ENCODE data around the gene CNPPD1.

Gene CNPPD1

GRCh38 chr2:219179601-219180465 lies 3.1 kb upstream of the CNPPD1 start:
- DNase-seq (ENCODE audit: low spot score), result no peak

- DNase-seq (ENCODE audit: low spot score), result no peak
Observed at GRCh38 chr2:219178377-219179175, 1.9 kb upstream of the CNPPD1 start.

- peak; percentile 100 for DNase-seq (ENCODE audit: low spot score)
Observed at GRCh38 chr2:219177552-219178376, 1.0 kb upstream of the CNPPD1 start, which contains the start of gene RETREG2. TSS of gene RETREG2 (plus strand) at chr2:219178275. CDS start at chr2:219178353, 78 bp downstream.

GRCh38 chr2:219175928-219176817 lies 552 bp downstream of the CNPPD1 start:
- DNase-seq (ENCODE audit: low spot score), result peak; percentile 53

DNA sequence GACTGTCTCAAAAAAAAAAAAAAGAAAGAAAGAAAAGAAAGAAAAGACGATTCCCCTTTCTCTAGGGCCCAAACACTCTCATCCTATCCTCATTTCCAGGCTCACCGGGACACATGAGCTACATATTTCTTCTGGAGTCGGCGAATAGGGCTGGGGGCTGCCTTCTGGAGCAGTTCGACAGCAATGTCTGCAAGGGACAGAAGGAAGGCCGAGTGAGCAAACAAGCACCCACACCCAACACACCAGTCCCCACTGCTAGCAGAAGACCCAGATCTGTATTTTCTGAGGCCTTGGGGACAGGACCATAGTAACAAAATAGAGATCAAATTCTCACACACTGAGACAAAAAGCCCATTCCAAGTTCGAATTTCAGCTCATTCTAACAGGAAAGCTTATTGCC lies 1.2 kb downstream of the CNPPD1 start:
- DNase-seq (ENCODE audit: low spot score), result no peak

GRCh38 chr2:219174801-219175200 lies 1.9 kb downstream of the CNPPD1 start:
- DNase-seq (ENCODE audit: low spot score), result no peak

DNA sequence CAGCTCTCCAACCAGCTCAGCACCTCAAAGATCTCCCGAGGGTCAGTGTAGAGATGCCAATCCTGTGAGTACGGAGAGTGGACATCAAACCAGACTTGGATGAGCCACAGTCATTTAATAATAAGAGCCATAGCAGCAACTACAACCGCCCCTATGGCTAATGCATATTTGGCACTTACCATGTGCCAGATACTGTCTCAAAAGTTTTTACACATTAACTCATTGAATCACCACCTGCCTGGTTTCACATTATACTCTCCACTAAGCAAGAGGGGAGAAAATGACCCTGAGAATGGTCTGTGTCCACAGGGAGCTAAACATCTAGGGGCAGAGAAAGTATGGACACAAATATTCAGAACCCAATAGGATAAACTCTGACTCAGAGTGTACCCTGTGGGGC lies 2.6 kb downstream of the CNPPD1 start:
- no peak for DNase-seq (ENCODE audit: low spot score)

- no peak for DNase-seq (ENCODE audit: low spot score)
Observed at GRCh38 chr2:219173176-219173575, 3.5 kb downstream of the CNPPD1 start.

DNA sequence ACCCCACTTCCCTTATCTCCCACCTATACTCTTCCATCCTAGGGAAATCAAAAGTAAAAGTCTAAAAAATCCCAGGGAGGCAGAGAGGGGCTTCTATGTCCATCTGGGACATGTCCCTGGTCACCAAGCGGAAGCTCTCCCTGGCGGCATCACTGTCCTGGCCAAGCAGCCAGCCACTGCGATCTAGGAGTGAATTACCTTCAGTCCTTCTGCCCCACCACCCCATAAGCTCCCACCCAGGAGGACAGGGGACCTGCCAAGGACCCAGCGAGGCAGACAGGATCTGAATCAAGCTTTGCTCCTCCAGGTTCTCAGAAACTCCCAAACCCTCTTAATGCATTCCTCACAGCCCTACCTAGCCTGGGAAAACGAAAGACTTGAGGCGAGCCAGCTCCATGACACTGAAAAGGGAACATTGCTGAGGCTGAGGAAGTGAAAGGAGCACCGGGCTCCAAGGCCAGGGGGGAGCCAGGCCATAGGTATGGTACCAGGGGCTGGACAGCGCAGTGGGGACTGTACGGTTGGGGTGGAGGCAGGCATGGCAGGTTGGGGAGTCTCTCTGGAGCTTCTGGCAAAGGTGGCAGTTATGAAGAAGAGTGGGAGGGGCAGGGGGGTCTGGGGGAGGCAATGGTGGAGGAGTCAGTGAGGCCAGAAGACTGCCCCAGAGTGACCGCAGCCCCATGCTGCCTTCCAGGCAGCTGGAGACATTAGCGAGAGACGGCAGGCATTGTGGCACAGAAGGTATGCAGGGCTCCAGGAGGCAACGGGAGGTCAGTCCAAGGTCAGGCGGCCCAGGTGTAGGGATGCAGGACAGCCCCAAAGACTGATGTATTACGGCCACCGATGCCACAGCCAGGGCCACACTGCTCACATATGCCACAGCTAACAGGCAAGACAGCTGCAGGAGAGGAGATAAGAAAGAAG lies 4.2 kb downstream of the CNPPD1 start:
- DNase-seq (ENCODE audit: low spot score), result no peak

- peak; percentile 86 for DNase-seq (ENCODE audit: low spot score)
Observed at GRCh38 chr2:219171231-219171651, 5.5 kb downstream of the CNPPD1 start.

- DNase-seq (ENCODE audit: low spot score), result no peak
Observed at GRCh38 chr2:219169930-219170654, 6.6 kb downstream of the CNPPD1 start, which contains the start of gene SLC23A3. TSS of gene SLC23A3 (minus strand) at chr2:219170029. CDS start at chr2:219169984, 45 bp downstream.

- DNase-seq (ENCODE audit: low spot score), result no peak
Observed at GRCh38 chr2:219168932-219169331, 7.8 kb downstream of the CNPPD1 start.

- no peak for DNase-seq (ENCODE audit: low spot score)
Observed at GRCh38 chr2:219168526-219168925, 8.2 kb downstream of the CNPPD1 start.

GRCh38 chr2:219167997-219168396 lies 8.7 kb downstream of the CNPPD1 start:
- DNase-seq (ENCODE audit: low spot score), result no peak

- no peak for DNase-seq (ENCODE audit: low spot score)
Observed at GRCh38 chr2:219165058-219165911, 11.4 kb downstream of the CNPPD1 start.

DNA sequence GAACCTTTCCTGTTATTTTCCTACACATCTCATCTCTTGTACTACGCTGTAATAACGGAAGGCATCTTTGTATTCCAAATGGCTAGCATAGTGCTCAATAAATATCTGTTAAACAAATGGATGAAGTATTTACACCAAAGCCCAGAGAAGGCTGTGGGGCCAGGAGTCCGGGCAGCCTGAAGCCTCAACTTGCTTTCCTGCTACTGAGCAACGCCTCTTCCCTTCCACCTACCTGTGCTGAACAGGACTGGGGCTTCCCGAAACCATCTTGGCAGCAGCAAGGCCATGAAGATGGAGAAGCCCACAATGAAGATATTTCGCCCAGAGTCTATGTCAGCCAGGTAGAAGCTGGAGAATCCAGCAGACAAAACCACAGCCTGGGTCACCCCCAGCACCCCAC lies 13.6 kb downstream of the CNPPD1 start:
- no peak for DNase-seq (ENCODE audit: low spot score)

GRCh38 chr2:219161097-219161496 lies 15.6 kb downstream of the CNPPD1 start:
- DNase-seq (ENCODE audit: low spot score), result no peak

All from AG08396 (cell line).